Putamen (tissue), 1 donor: Measurements from ENCODE around the gene ZBTB17.
A peak's percentile ranks its signal among the peaks of the same experiment; 100 is the strongest.

Experiments used
- DNase-seq: peaks from one replicate; pipeline ENCODE4 v3.0.0-alpha.2; 2016; ENCODE audit warnings: low spot score

ZBTB17 gene

DNA sequence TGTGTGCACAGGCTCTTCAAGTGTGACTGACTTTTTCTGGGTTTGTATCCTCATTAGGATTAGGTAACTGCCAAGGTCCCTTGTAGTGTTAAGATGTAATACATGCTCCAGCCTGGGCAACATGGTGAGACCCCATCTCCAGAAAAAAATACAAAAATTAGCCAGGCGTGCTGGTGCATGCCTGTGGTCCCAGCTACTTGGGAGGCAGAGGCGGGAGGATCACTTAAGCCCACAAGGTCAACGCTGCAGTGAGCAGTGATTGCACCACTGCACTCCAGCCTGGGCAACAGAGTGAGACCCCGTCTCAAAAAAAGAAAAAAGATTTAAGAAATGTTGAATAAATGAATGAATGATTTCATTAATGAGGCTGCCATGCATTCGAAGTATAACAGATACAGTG is 15.1 kb downstream of the ZBTB17 start:
- no peak for DNase-seq

DNA sequence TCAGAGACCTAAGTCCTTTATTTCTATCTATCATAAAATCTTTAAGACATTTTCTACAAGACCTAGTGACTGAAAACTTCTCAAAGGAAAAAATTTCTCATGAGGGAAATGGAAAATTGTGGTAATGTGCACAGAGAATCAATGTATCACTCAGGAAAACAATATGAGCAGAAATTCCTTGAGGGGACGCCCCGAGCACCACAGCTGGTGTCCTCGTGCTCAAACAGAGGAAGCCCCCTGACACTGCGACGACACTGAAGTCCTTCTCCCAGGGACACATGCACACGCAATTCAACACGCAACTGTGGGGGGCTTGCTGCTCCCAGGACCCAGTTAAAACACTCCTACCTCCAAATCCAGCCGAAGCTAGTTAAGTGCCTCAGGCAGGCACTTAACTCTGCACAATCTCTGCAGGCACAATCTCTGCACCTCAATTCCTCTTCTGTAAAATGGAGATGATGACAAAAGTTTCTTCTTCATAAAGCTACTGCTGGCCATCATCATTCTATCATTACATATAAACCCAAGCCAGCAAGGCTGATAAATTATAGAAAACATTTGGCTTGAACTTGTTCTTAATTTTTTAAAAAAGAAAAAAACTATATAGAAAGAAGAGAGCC is 16.0 kb downstream of the ZBTB17 start:
- DNase-seq, result no peak

DNA sequence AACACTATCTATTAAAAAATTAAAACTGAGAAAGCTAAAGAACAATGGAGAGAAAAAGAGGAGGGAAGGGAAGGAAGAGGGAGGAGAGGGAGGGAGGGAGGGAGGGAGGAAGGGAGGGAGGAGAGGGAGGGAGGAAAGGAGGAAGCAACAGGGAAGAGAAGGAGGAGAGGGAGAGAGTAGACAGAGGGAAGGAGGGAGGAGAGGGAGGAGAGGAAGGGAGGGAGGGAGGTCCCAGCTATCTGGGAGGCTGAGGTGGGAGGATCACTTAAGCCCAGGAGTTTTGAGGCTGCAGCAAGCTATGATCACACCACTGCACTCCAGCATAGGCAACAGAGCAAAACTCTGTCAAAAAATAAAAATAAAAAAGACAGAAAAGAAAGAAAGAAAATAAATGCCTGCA is 16.5 kb downstream of the ZBTB17 start:
- no peak for DNase-seq

DNA sequence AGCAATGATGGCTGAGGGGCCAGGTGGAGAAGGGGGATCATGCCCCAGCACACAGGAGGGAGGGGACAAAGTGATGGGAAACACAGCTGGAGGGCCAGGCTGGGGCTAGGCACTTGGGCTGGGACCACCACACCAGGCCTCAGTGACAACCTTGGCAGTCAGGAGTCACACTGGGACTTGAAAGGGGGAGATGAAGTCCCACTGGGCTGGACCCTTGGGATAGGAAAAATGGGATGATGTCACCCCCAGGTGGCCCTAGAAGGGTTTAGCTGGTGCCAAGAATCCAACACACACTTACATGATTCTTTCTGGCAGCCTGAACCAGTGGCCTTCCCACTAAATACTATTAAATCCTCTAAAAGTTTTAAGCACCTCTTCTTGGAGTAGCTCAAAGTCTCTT is 17.1 kb downstream of the ZBTB17 start:
- DNase-seq, result no peak

DNA sequence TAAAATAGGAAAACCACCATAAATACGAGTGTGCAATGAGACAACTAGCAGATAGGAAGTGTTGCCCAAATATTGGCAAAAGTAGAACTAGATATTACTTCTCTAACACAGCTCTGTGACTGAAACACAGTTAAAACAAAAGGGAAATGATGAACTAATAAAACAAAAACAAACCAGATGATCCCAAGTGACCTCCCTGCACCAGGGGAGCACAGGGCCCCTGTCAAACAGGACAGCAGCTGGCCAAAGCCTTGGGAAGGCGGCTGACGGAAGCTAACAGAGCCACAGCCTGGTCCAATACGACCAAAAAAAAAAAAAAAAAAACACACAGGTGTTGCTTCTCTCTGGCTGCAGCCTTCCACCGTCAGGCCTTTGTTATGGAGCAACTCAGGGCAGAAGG is 17.8 kb downstream of the ZBTB17 start:
- no peak for DNase-seq

DNA sequence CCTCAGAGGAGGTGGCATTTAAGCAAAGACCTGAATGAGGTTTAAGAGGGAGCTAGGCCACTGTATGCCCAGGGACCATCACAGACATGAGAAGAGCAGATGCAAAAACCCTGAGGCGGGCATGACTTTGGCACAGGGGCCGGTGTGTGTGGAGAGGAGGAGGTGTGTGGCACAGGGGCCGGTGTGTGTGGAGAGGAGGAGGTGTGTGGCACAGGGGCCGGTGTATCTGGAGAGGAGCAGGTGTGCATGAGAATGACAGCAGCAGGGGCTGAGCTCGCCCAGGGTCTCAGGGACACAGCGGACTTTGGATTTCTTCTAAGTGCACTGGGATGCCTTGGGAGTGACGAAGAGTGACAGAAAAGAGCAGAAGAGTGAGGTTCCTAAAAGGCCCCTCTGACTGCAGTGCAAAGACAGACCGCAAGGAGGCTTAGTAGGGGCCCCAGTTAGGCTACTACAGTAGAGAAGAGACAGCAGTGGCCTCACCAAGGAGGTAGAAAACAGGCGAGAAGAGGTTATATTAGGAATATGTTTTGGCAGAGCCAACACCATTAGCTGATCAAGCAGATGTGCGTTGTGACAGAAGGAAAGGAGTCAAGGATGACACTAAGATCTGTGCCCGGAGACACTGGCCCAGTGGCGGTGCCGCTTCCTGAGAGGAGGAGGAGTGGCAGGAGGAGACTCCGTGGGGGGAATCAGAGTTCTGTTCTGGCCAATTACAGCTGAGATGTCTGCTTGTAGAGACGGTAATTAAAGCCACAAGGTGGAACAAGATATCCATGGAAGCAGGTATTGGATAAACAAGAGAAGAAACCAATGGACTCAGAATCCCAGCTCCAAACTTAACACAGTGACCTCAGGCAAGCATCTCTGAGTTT is 18.4 kb downstream of the ZBTB17 start:
- no peak for DNase-seq

DNA sequence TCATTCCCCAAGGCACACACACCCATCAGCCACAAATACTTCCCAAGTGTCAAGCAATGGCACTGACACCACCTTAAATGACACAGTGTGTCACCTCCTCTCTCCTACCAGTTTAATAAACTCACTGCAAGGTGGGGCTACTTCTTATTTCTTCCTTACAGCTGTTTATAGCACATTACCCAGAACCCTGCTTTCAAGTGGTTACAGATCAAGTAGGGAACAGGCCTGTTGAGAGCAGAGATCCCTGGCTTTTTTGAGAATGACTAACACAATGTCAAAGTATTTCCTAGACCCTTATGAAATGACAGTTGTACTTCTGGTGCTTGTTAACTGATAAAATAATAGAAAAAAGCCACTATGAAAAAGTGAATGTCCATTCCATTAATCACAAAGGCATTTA is 19.8 kb downstream of the ZBTB17 start:
- no peak for DNase-seq

DNA sequence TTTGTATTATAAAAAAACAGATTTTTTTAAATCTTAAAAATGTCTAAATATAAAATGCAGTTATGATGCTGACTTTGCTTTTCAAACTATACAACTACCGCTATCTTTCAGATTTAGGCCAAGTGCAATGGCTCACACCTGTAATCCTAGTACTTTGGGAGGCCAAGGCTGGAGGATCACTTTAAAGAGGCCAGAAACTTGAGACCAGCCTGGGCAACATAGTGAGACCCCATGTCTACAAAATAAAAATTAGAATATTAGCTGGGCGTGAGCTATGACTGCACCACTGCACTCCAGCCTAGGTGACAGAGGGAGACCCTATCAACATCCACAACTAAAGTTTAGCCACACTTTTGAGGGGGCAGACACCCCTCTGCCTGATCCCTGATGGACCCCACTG is 20.3 kb downstream of the ZBTB17 start:
- DNase-seq, result no peak

DNA sequence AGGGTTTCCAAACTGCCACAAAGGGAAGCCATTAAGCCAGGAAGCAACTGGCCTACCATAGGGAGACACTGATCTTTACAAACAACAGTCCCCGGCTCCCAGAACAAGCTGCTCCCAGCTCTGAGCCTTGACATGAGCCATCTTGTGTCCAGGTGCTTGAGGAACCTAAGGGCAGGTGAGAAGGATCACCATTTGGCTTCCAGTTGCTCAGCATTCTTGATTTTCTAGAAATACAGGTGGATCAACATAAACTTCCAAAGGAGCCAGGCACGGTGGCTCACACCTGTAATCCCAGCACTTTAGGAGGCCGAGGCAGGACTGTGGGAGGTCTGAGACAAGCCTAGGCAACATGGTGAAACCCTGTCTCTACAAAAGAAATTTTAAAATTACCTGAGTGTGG is 21.6 kb downstream of the ZBTB17 start:
- DNase-seq, result no peak

DNA sequence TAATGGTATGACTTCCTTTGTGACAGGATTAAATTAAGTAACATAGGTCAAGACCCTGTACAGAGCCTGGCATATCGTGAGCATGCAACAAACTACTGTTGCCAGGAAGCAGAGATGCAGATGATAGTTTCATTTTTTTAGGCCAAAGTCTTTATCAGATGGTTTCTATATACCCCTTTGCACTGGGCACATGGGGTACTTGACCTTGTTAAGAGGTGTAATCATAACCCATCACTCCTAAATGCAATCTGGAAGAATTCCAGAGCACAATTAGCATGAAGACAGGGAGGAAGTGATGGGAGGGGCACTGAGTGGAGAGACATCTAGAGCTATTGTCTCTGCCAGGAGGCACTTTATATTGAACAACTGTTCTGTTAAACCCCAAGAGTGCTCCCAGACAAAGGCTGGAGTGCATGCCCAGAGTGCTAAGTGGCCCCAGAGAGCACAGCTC is 22.1 kb downstream of the ZBTB17 start:
- DNase-seq, result no peak

DNA sequence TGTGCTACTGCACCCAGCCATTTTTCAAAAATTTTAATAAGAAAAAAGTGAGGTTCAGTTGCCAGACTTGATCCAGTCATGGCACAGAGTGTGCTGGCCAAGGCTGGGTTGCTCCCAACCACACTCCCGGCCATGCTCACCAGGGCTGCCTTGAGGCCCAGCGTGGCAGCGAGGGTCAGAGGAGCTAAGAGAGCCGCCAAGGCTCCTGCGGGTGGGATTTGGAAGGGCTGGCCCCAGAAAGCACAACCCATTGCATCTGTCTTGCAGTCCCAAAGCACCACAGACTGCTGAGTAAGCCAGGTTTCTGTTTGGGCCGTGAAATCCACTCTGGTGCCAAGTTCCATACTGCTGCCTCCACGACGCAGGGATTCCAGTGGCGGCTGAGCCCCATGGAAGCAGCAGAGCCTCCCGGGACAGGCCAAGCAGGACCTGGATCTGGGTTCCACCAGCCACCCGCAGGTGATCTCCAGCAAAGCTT is 22.6 kb downstream of the ZBTB17 start:
- DNase-seq, result no peak

DNA sequence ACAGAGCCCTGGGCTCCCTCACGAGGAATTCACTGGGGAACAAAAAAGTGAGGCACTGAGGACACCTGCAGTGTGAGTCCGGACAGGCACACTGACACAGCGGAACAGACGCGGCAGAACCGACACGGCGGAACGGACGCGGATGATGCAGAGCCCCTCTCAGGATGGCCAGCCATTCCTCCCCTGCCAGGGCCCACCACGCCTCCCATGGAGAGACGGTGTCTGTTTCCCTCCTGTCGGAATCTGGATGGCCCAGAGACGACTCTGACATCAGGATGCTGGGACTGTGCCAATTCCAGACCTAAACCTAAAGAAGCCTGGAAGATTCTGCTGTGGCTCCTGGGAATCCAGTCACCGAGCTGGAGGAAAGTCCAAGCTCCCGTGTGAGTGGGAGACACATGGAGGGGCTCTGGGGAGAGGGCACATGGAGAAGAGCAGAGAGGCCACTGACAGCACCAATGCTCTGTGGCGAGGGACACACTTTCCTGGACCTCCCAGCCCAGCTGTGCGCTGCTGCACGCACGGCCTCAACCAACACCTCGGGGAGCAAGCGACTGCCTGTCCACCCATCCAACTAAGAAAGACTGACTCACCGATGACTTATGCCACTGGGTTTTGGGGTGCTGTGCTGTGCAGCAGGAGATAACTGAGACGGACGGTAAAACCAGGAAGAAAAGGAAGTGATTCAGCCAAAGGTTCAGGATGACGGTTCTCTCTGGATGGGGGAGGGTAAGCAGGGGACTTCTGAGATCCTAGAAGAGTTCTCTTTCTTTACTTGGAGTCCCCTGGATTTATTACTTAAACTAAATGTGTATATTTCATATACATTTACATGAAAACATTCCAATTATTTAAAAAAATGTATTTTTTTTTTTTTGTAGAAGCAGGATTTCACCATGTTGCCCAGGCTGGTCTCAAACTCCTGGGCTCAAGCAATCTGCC is 23.3 kb downstream of the ZBTB17 start:
- DNase-seq, result no peak

DNA sequence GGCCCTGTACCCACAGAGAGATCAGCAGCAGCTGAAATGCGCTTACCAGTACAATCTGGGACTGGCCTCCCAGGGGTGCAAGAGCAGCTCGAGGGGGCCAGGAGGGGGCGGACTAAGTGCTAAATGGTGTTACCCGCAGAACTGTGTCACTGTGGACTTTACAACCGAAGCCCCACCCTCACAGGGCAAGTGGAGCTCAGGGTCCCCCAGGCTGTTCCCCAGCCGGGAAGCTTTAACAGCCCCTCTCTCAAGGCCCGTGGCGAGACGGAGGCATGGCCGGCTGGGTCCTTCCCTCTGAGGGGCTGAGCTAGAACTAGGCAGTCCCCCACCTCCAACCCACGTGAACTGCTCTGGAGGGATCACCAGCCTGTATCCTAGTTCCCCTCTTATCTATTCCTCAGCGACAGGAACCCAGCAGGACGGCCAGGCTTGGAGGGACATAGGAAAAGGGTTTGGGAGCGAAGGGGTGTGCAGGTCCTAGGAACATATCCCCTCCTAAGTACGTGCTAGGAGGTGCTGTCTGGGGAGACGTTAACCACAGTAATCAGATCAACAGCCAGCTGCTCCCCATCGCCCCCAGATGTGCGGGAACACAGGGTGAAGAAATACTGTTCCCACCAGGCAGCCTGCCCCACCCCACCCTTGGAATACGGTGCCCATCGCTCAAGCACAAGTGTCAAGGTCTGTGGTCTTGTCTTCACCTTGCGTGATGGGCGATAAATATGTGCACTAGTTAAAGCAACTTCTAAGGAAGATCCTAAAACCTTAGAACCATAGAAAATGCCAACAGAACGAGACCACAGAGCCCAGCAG is 24.4 kb downstream of the ZBTB17 start:
- no peak for DNase-seq

DNA sequence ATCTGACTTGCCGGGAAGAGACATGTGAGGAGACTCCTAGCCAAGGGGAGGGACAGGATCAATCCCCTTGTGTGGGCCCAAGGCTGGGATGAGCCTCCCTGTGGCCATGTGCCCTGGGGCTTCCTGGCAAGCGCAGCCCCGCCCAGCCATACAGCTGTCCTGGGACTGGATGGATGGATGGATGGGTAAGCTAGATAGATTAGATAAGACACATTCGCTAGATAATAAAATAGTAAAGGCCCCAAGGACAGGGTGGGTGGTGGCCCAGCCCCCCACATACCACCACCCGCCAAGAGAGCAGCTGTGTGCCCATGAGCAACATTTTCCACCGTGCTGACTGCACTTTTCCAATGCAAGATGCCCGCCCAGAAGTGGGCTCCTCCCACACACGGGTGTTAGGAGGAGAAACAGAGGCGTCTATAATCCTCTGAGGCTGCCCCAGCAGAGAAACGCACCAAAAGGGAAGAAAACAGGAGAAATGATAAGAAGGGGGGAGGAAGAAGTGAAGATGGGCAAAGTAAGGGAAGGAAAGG is 25.1 kb downstream of the ZBTB17 start:
- DNase-seq, result no peak

DNA sequence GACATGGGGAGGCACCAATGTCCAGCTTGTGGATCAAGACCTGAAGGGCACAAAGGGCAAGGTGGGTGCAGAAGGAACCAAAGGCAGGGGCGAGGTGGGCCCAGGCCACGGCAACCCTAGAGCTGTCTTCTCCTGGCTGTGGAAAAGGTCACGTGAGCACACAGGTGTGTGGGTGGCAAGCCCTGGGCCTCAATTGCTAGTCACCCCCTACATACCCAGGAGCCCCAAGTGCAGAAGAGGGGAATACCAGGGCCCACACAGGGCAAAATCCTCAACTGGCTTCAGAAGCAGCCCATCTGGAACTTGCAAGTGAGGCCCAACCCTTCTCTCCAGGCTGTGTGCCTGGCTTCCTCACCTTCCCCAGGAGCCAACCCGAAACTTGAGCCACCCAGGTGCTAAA is 25.6 kb downstream of the ZBTB17 start:
- DNase-seq, result no peak

DNA sequence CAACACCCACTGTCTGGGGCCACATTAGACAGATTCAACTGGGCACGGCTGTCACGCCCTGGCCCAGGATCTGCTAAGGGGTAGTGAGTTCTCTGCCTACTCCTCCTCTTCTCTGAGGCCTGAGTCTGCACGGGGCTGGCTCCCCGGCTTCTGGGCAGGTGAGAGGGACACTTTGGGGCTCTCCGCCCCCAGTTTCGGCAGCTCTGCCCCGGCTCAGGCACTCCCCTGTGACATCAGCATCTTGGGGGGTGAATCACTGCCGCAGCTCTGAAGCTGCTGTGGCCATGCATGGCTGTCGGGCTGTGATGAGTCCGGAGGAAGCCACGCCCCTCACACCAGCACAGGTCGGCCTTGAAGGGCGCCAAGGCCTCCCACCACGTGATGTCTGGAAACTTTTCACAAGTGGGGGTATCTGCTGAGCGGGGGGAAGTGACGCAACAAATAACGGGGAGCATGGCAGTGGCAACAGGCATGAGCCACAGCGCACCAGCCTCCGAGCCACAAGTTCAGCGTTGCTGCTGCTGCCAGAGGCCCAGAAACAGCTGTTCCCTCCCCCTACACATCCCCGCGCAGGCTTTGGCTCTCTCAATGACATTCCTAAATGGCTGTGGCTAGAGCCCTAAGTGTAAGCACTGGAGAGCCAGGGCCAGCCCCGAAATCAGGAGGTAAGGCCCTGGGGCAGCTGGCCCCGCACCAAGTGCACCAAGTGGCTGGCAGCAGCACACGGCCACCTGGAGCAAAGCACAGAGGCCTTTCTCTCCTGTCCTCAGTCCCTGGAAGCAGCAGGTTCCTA is 26.3 kb downstream of the ZBTB17 start:
- peak; percentile 63 for DNase-seq

DNA sequence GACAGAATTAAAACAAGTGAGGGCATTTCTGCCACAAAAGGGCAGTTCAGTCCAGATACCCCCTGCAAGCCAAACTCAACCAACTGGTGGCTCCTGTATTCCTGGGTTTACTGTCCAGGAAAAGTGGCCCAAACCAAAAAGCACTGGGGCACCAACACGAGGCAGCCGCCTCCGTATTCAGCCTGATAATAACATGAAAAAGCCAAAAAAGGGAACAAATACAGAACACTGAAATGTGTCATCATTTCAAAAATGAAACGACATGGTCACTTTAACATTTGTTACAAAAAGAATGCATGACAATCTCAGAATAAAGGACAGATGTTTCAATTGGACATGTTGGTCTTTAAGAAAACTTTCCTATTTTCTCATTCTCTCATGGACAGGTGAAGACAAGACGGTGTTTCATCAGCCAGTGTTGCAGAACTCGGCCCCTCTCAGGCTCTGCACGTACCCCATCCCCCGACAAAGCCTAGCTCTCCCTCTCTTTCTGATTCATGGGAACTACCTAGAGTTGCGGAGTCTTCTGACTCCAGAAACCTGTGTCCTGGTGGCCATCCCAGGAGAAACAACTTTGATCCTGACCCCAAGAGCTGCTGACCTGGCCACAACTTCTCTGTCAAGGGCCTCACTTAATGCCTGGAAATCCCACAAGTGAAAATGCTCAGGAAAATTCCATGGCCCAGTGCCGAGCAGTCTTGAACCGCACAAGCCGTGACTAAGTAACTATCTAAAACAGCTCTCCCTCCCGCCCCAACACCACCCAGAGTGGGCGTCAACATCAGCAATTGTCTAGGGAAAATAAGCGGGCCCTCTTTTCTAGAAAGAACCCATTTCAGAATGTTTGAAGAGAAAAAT is 27.1 kb downstream of the ZBTB17 start:
- no peak for DNase-seq

DNA sequence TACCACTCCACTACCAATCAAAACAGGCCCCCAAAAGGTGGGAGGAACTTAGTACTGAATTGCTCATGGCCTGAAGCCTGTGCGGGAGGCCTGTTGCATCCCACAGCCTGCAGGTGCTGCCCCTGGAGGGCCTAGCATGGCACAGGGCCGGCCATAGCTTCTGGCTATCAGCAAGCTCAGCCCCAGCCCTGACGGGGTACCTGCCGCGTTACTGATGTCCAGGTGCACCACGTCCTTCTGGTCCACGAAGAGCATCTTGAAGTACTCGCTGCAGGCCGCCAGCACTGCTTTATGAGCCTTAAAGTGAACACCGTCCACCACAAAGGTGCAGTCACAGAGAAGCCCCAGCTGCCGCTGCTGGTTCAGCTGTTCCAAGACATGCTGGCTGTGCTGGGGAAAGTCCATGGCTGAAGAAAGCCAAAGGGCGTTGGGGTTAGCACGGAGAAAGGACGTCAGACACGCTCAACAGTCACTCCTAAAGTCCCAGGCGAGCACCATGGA is 27.8 kb downstream of the ZBTB17 start:
- DNase-seq, result no peak

DNA sequence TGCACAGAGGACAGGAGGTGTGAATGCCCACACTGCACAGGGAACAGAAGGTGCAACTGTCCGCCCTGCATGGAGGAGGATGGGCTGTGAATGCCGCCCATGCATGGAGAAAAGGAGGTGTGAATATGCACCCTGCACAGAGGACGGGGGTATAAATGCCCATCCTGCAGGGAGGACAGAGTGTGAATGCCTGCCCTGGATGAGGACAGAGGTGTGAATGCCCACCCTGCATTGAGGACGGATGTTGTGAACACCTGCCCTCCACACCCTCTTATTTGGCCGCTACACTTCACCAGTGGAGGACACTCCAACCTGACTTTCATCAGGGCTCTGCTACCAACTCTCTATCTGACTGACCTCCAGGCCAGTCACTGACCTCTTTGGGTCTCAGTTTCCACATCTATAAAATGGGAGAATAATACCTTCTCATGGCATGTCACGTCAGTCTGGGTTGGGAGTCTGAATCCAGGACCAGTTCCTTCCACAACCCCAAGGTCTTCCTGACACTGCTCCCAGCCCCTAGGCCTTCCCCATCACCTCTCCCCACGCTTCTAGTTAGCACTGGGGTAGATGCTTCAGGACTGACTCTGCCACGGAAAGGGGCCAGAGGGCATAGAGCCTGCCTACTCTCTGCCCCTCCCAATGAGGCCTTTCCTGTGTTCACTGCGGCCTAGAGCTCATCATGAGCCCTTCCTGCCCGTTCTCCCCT is 28.4 kb downstream of the ZBTB17 start:
- no peak for DNase-seq
